Spleen (tissue), 11 donors: ENCODE data around the gene MAGI2. TPM values are rescaled to one million over a fixed set of nuclear protein-coding genes. Genes with fewer than 3 reads are reported as not detected.

Experiments used
- DNase-seq: peaks from one replicate; pipeline ENCODE4 v3.0.0-alpha.2; 2020
- H3K27ac ChIP-seq, 8 donors: fragments of 200-600 bp; sonication (generic) in 7 of 8; 1 replicate in 4 of 8; 2 replicates in 4 of 8; pipeline versions ENCODE4 v1.5.0 to v1.8.0; 2016 to 2021; ENCODE audit warnings: inconsistent platforms in 4 of 8, mild to moderate bottlenecking in 4 of 8, moderate library complexity in 1 of 8
- H3K27me3 ChIP-seq, 7 donors: fragments of 200-600 bp; sonication (generic) in 6 of 7; replicated peaks in 1 of 7; 1 replicate in 4 of 7; 2 replicates in 3 of 7; pipeline versions ENCODE4 v1.5.0 to v1.8.0; 2016 to 2021; ENCODE audit warnings: inconsistent platforms in 3 of 7, mild to moderate bottlenecking in 1 of 7
- H3K36me3 ChIP-seq, 6 donors: fragments of 200-600 bp; sonication (generic) in 5 of 6; 1 replicate in 4 of 6; 2 replicates in 2 of 6; pipeline versions ENCODE4 v1.5.0 to v1.8.0; 2016 to 2021; ENCODE audit warnings: inconsistent platforms in 2 of 6
- H3K4me1 ChIP-seq, 6 donors: fragments of 200-600 bp; sonication (generic) in 5 of 6; 1 replicate in 3 of 6; 2 replicates in 3 of 6; pipeline versions ENCODE4 v1.5.0 to v1.8.0; 2016 to 2021; ENCODE audit warnings: inconsistent platforms in 3 of 6
- H3K4me3 ChIP-seq, 8 donors: fragments of 200-600 bp; sonication (generic) in 7 of 8; 1 replicate in 4 of 8; 2 replicates in 4 of 8; pipeline versions ENCODE4 v1.5.0 to v1.8.0; 2016 to 2021; ENCODE audit warnings: inconsistent platforms in 4 of 8, mild to moderate bottlenecking in 4 of 8, moderate library complexity in 2 of 8
- H3K9me3 ChIP-seq, 8 donors: fragments of 200-600 bp; sonication (generic) in 7 of 8; 1 replicate in 4 of 8; 2 replicates in 4 of 8; pipeline versions ENCODE4 v1.5.0 to v1.8.0; 2016 to 2021; ENCODE audit warnings: inconsistent platforms in 4 of 8
- POLR2A ChIP-seq, 3 donors: fragments of 450-650 bp; IDR thresholded peaks; one replicate each; pipeline ENCODE4 v1.5.1; 2017; ENCODE audit warnings: antibody characterized with exemption in 3 of 3, mild to moderate bottlenecking in 1 of 3
- POLR2AphosphoS5 ChIP-seq, 3 donors: sonication (generic); formaldehyde crosslinking; IDR thresholded peaks; one replicate each; pipeline ENCODE4 v1.5.1; 2017; ENCODE audit warnings: antibody characterized with exemption in 3 of 3
- WGBS, 5 donors: extraction: QIAGEN DNeasy Blood & Tissue Kit in 3 of 5; methylation state at CpG; one replicate each; pipeline versions ENCODE4 v1.1.5 to v1.1.7; 2013 to 2018; 5-methylcytosine and 5-hydroxymethylcytosine counted together
- intact Hi-C: fragments of 100-400 bp; cut with DNase I; formaldehyde crosslinking; loops from one replicate; pipeline ENCODE4 v1.15.0; 2023; ENCODE audit warnings: low total_unique reads
- polyA plus RNA-seq, 3 donors: library from polyadenylated mRNA; stranded (reverse); fragments of 200-250 nt; gene quantifications; one replicate each; pipeline ENCODE4 v1.2.1, GENCODE V29; 2013
- total RNA-seq, 7 donors: library from RNA; depleted of rRNA in 3 of 7; stranded (reverse); fragments of >200 nt in 3 of 7; fragmentation: NEBNext Ultra II Directional in 4 of 7; extraction: Animal tissue kit (Norgen Biotek cat#: 25700) in 4 of 7; gene quantifications; one replicate each; pipeline versions ENCODE4 v1.1.0 to v1.2.1, GENCODE V29; 2016 to 2021
- TF ChIP-seq, protein P1 (sequence below), 11 experiments: fragments of 200-600 bp in 7 of 11; fragments of 450-650 bp in 4 of 11; sonication (generic) in 4 of 11; IDR thresholded peaks in 8 of 11; conservative IDR thresholded peaks in 3 of 11; 1 replicate in 7 of 11; 2 replicates in 4 of 11; pipeline versions ENCODE4 v1.4.0 to v1.8.0; 2016 to 2021; ENCODE audit warnings: antibody characterized with exemption in 11 of 11, inconsistent platforms in 4 of 11, mild to moderate bottlenecking in 1 of 11
- donor health status: healthy with polysubstance abuse.
- donor health status: DM: no; HTN: no; CAD: no; lungs with moderate emphysema.
- donor health status: DM: no; HTN: no; CAD: no.
- donor health status: Bipolar disorder and iron deficiency.
- donor health status: healthy.
- donor health status: DM: no; HTN: no; CAD: no.
- donor health status: DM: yes; HTN: yes; CAD: no.

Gene MAGI2
- total and polyA plus RNA-seq, 10 donors = 0.74 to 18.1 (median 11.1) TPM

DNA sequence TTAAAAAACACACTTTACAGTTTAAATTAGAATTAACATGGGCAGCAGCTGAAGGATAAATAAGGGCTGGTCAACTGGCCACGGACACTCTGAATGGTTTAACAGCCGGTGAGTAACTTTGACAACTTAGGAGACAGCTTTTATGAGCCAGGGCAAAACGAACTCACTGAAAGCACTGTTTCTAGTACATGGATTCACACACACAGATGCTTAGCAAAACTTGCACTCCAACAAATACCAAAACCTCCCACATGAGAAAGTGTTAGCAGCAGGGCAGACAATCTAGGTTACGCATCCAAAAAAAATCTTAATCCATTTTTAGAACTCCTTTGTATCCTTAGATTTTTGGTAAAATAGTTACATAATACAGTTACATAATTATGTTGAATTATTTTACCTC is 1168.5 kb downstream of the MAGI2 start:
- no peak overlapping the region for H3K27ac ChIP-seq
- WGBS, 5 donors = 54 to 62% (median 59%) methylated on average over 4 of the region's 4 CpGs
- H3K36me3 ChIP-seq = no peaks in the 10 kb centered on the region
- no peak overlapping the region for H3K4me3 ChIP-seq
- intact Hi-C loops = no loop called here
- H3K4me1 ChIP-seq = no peaks in the 10 kb centered on the region
- H3K9me3 ChIP-seq = no peaks in the 10 kb centered on the region
- TF ChIP-seq POLR2AphosphoS5 (IDR thresholded peaks at IDR 0.05) = no peak
- TF ChIP-seq POLR2A (IDR thresholded peaks at IDR 0.05) = no peak
- H3K27me3 ChIP-seq = no peaks in the 10 kb centered on the region
- no peak for DNase-seq

GRCh38 chr7:78280276-78280675 is 1173.2 kb downstream of the MAGI2 start:
- intact Hi-C loops = no loop called here
- H3K4me3 ChIP-seq = no peak overlapping the region
- no peaks in the 10 kb centered on the region for H3K9me3 ChIP-seq
- TF ChIP-seq POLR2A (IDR thresholded peaks at IDR 0.05) (no peak), POLR2AphosphoS5 (IDR thresholded peaks at IDR 0.05) (no peak)
- TF ChIP-seq, protein P1, sequence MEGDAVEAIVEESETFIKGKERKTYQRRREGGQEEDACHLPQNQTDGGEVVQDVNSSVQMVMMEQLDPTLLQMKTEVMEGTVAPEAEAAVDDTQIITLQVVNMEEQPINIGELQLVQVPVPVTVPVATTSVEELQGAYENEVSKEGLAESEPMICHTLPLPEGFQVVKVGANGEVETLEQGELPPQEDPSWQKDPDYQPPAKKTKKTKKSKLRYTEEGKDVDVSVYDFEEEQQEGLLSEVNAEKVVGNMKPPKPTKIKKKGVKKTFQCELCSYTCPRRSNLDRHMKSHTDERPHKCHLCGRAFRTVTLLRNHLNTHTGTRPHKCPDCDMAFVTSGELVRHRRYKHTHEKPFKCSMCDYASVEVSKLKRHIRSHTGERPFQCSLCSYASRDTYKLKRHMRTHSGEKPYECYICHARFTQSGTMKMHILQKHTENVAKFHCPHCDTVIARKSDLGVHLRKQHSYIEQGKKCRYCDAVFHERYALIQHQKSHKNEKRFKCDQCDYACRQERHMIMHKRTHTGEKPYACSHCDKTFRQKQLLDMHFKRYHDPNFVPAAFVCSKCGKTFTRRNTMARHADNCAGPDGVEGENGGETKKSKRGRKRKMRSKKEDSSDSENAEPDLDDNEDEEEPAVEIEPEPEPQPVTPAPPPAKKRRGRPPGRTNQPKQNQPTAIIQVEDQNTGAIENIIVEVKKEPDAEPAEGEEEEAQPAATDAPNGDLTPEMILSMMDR (IDR thresholded peaks at IDR 0.05 in 8 of 11, conservative IDR thresholded peaks at IDR 0.05 in 3 of 11) = no peak
- H3K27ac ChIP-seq = no peak overlapping the region
- DNase-seq = no peak
- no peaks in the 10 kb centered on the region for H3K36me3 ChIP-seq
- H3K4me1 ChIP-seq = no peaks in the 10 kb centered on the region
- H3K27me3 ChIP-seq = no peaks in the 10 kb centered on the region
- WGBS, 5 donors = 72 to 86% (median 80%) methylated on average over 2 of the region's 2 CpGs

DNA sequence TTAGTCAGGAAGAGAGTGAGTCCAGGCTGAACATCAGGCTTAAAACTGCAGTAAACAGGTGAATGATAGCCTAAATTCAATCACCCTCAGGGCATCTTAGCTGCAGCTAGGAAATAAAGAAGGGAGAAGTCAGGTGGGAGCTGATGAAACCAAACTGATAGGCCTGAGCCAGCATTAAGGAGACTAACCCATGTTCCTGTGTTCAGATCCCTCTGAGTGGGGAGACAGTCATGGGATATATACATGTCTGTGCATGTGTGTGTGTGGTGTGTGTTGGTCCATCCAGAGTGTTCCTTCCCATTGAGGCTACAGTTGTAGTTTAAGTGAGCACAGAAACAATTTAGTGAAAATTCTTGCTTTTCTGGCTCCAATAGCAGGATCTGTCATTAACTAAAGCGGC is 1174.0 kb downstream of the MAGI2 start:
- H3K27me3 ChIP-seq = no peaks in the 10 kb centered on the region
- H3K36me3 ChIP-seq = no peaks in the 10 kb centered on the region
- intact Hi-C loops = no loop called here
- DNase-seq = no peak
- no peaks in the 10 kb centered on the region for H3K9me3 ChIP-seq
- TF ChIP-seq POLR2A (IDR thresholded peaks at IDR 0.05) (no peak), POLR2AphosphoS5 (IDR thresholded peaks at IDR 0.05) (no peak)
- TF ChIP-seq, protein P1 (IDR thresholded peaks at IDR 0.05 in 8 of 11, conservative IDR thresholded peaks at IDR 0.05 in 3 of 11) = no peak
- H3K4me1 ChIP-seq = no peaks in the 10 kb centered on the region
- no peak overlapping the region for H3K4me3 ChIP-seq
- no peak overlapping the region for H3K27ac ChIP-seq
- 88 to 100% (median 92%) methylated on average over 1 of the region's 1 CpG for WGBS, 5 donors

DNA sequence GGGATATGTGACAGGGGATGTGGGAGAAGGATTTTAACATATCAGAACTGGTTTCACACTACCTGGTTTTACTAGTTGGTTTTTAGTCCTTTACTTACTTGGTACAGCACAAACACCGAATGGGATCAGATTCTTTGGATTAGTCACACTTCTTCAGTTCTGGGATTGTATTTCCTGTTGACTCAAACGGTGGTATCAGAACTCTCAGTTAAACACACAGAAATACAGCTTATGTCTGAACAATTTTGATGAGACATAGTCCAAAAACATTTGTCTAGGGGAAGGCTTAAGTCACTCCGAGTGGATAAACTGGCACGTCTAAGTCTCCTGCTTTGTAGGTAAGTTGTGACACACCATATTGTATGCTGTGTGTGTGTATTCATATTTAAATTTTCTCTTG is 1174.4 kb downstream of the MAGI2 start:
- no peaks in the 10 kb centered on the region for H3K4me1 ChIP-seq
- no peak for TF ChIP-seq POLR2AphosphoS5 (IDR thresholded peaks at IDR 0.05)
- no peak for TF ChIP-seq POLR2A (IDR thresholded peaks at IDR 0.05)
- TF ChIP-seq, protein P1 (IDR thresholded peaks at IDR 0.05 in 8 of 11, conservative IDR thresholded peaks at IDR 0.05 in 3 of 11) = no peak
- H3K27ac ChIP-seq = no peak overlapping the region
- H3K4me3 ChIP-seq = no peak overlapping the region
- intact Hi-C loops = no loop called here
- 70 to 81% (median 73%) methylated on average over 4 of the region's 4 CpGs for WGBS, 5 donors
- no peaks in the 10 kb centered on the region for H3K27me3 ChIP-seq
- no peaks in the 10 kb centered on the region for H3K36me3 ChIP-seq
- DNase-seq = no peak
- no peaks in the 10 kb centered on the region for H3K9me3 ChIP-seq

DNA sequence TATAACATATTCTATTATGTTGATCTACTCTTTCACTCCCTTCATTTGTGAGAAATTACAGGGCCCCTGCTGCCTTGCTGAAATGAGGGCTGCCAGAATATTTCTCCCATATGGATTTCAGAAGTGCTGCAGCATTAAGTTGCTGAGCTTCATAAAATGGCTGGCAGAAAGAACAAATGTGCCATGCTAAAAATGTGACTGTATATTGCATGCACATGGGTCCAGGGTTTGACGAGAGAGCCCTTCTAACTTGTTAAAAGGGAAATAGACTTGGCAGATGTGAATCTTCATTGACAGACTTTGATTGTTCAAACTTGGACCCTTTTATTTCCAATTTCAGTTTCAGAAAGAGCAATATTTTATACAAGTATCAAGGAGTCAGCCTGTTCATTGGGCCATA is 1186.3 kb downstream of the MAGI2 start:
- H3K36me3 ChIP-seq = no peaks in the 10 kb centered on the region

More for the DNA sequence above, 1186.3 kb downstream of the MAGI2 start:
- no peak for DNase-seq
- no peak overlapping the region for H3K4me3 ChIP-seq
- TF ChIP-seq POLR2AphosphoS5 (IDR thresholded peaks at IDR 0.05) = no peak
- TF ChIP-seq, protein P1 (IDR thresholded peaks at IDR 0.05 in 8 of 11, conservative IDR thresholded peaks at IDR 0.05 in 3 of 11) = no peak
- no peak for TF ChIP-seq POLR2A (IDR thresholded peaks at IDR 0.05)
- peaks cover 0 to 13% (median 2%) of the 10 kb centered on the region in 8 donors for H3K9me3 ChIP-seq
- intact Hi-C loops = no loop called here
- H3K27ac ChIP-seq = no peak overlapping the region
- H3K4me1 ChIP-seq = no peaks in the 10 kb centered on the region
- 71 to 92% (median 84%) methylated on average over 1 of the region's 1 CpG for WGBS, 5 donors
- H3K27me3 ChIP-seq = no peaks in the 10 kb centered on the region
